KOPT-K1 (cell line): ENCODE measurements around the gene MYH1.

ENCODE experiments used
- H3K27ac ChIP-seq: fragments of 200-600 bp; sonication (generic); 2 replicates; pipeline ENCODE4 v1.5.1; 2016; ENCODE audit warnings: antibody characterized with exemption, mild to moderate bottlenecking, low read depth, low read length; ENCODE audit not compliant: poor library complexity, severe bottlenecking
- H3K36me3 ChIP-seq: fragments of 200-600 bp; sonication (generic); 2 replicates; pipeline ENCODE4 v1.5.1; 2017; ENCODE audit warnings: antibody characterized with exemption, mild to moderate bottlenecking, low read length, moderate library complexity; ENCODE audit not compliant: insufficient read depth
- H3K9me3 ChIP-seq: fragments of 200-600 bp; sonication (generic); 2 replicates; pipeline ENCODE4 v1.5.1; 2017; ENCODE audit warnings: antibody characterized with exemption, low read length, mild to moderate bottlenecking; ENCODE audit not compliant: insufficient read depth, poor library complexity, severe bottlenecking

Gene MYH1

DNA sequence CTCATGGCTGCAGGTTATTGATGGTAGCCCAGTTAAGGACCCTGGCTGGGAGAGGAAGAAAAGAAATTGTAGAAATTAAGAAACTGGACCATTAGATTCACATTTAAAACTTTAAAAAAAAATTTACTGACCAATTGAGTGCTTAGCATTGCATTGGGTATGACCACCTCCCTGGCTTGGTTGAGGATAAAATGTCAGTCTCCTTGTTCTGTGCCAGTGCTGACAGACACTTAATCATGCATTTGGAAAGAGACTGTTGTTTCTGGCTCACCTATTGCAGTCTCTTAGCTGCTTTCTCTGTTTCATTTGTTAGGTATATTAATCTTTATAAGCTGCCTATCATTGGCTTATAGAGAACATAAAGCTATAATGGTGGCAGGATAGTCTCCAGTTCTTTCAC, 1.7 kb downstream of the MYH1 start:
- Histone ChIP-seq H3K9me3 (no peaks in the 10 kb centered on the region), H3K27ac (no peak overlapping the region), H3K36me3 (no peaks in the 10 kb centered on the region)

DNA sequence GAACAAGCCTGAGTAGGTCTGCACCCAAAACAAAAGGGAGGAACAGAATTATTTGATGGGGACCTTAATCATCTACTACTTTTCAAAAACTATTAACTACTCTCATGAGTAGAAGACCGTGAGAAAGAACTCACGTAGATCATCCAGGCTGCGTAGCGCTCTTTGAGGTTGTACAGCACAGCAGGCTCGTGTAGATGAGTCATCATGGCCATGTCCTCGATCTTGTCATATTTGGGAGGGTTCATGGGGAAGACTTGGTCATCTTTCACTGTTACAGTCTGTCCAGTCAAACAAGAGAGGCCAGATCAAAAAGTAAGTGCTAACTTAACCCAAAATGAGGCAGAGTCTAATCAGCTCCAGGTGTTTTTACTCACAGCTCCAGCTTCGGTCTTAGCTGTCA, 2.3 kb downstream of the MYH1 start:
- Histone ChIP-seq H3K36me3 (no peaks in the 10 kb centered on the region), H3K9me3 (no peaks in the 10 kb centered on the region), H3K27ac (no peak overlapping the region)

DNA sequence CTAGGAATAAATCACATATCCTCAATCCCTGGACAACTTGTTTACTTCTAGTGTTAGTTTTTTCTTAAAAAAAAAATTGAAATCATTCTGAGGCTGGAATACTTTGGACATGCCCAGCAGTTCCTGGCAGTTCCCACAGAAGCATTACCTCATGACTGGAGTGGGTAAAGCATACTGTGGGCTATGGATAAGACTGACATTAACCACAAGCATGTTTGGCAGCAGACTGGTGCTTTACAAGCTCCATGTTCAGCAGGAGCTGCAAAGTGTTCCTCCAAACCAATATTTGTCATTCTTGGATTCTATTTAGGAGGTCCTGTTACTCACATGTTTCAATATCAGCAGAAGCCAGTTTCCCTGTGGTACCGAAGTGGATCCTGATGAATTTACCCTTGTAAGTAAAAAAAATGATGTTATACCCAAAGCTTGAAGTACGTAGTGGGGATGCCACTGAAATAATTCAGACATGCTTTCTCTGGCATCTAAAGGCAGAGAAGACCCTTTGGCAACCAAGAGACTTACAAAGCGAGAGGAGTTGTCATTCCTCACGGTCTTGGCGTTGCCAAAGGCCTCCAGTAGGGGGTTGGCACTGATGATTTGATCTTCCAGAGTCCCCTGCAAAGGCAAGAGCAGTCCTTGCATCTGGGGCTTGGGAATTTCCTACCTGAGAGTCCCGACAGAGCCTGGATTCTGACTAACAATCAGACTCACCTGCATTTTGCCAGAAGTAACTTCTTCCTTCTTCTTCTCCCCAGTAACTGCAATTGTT, 4.9 kb downstream of the MYH1 start:
- Histone ChIP-seq H3K9me3 (no peaks in the 10 kb centered on the region), H3K36me3 (no peaks in the 10 kb centered on the region), H3K27ac (no peak overlapping the region)

DNA sequence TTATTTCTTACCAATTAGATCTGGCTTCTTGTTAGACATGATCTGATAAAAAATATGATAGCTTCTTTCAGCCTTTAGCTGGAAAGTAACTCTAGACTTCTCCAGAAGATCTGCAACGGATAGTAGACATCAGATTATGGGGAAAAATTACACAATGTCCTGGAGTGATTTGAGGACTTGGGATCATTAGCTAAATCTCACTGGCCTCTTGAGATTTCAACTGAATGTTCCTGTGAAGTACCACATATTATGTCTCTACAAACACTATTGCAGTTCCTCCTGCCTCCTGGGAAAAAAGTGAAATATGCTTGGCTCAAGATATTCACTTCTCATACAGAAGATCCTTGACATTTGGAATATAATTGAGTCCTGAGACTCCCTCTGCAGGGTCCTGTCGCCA, 5.5 kb downstream of the MYH1 start:
- Histone ChIP-seq H3K9me3 (no peaks in the 10 kb centered on the region), H3K27ac (no peak overlapping the region)

DNA sequence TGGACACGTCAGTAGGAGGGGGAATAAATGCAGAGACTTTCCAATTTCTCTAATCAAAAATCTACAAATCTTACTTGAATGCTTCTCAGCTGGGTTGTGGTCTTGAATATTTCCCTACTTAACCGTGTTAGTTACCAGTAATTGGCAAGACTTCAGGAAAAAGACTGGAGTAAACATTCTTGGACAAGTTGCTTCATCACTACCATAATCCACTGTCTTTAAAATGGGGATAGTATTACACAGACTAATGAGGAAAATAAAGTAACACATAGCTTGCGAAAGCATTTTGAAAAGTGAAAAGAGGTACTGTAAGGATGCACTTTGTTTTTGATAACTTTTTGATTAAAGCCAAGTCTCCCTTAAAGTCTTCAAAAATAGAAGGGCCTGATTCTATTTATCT, 18.4 kb downstream of the MYH1 start:
- Histone ChIP-seq H3K36me3 (no peaks in the 10 kb centered on the region), H3K27ac (no peak overlapping the region), H3K9me3 (no peaks in the 10 kb centered on the region)

More for the DNA sequence above, 5.5 kb downstream of the MYH1 start:
- no peaks in the 10 kb centered on the region for H3K36me3 ChIP-seq

DNA sequence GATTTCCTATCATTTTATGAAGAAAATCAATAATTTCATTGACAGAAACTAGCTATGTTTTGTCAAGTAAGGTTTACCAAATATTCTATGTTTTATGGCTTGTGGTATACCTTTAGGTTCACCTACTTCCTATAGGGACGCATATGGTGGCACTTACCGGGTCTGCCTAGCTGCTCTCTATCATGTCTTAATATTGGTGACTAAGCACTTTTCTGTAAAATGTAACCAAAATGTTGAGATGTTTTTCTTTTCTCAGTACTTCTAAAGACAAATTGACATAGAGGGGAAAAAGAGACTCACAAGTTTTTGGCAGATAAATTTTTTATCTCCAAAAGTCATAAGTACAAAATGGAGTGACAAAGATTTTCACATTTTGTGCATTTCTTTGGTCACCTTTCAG, 26.3 kb downstream of the MYH1 start:
- Histone ChIP-seq H3K36me3 (no peaks in the 10 kb centered on the region), H3K9me3 (peaks cover 19% of the 10 kb centered on the region), H3K27ac (no peak overlapping the region)

DNA sequence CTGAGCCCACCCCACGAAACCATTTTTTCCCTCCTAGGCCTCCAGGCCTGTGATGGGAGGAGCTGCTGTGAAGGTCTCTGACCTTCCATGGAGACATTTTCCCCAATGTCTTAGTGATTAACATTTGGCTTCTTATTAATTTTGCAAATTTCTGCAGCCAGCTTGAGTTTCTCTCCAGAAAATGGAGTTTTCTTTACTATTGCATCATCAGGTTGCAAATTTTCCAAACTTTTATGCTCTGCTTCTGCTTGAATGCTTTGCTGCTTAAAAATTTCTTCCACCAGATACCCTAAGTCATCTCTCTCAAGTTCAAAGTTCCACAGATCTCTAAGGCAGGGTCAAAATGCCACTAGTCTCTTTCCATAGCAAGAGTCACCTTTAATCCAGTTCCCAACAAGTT, 36.1 kb downstream of the MYH1 start:
- Histone ChIP-seq H3K9me3 (peaks cover 12% of the 10 kb centered on the region), H3K36me3 (no peaks in the 10 kb centered on the region), H3K27ac (no peak overlapping the region)

DNA sequence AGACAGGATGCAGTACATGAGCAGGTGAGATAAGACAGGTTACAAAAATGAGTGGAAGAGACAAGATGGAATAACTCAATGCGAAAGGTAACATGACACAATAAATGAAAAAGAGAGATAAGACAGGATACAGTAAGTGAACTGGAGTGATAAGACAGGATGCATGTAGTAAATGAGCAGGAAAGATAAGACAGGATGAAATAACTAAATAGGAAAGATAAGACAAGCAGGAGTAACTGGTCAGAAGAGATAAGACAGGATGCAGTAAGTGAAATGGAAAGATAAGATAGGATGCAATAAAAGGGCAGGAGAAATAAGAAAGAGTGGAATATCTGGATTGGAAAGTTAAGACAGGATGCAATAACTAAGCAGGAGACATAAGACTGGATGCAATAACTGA, 40.6 kb downstream of the MYH1 start:
- Histone ChIP-seq H3K36me3 (no peaks in the 10 kb centered on the region), H3K27ac (no peak overlapping the region), H3K9me3 (peaks cover 12% of the 10 kb centered on the region)

DNA sequence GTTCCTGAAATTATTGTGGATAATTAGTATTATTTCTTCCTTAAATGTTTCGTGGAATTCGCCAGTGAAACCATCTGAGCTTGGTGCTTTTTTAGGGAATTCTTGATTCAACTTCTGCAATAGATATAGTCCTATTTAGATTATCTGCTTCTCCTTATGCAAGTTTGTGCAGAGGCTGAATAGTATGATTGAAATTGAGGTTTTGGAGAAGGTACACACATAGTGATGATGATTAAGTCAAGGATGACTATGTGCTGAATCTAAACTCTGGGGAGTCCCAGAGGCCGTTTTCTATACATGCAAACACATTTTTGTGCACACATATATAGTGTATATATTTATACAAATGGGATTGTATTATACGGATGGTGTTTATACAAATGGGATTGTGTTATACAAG, 43.8 kb downstream of the MYH1 start:
- Histone ChIP-seq H3K36me3 (no peaks in the 10 kb centered on the region), H3K9me3 (no peaks in the 10 kb centered on the region), H3K27ac (no peak overlapping the region)

DNA sequence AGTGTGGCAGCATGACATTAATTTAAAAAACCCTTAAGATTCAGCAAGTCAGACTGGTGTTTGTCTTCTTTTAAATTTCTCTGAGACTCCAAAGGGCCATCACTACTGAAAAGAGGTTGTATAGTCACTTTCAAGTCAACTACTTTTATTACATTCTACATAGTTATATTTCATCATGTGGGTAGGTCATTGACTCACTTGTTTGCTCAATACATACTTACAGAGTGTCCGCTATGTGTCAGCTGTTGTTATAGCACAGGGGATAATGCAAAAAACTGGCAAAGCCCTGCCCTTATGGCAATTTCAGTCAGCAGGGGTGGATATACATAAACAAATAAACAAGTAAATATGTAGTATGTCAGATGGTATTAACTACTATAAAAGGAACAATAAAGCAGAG, 46.5 kb downstream of the MYH1 start:
- Histone ChIP-seq H3K36me3 (no peaks in the 10 kb centered on the region), H3K27ac (no peak overlapping the region), H3K9me3 (no peaks in the 10 kb centered on the region)

DNA sequence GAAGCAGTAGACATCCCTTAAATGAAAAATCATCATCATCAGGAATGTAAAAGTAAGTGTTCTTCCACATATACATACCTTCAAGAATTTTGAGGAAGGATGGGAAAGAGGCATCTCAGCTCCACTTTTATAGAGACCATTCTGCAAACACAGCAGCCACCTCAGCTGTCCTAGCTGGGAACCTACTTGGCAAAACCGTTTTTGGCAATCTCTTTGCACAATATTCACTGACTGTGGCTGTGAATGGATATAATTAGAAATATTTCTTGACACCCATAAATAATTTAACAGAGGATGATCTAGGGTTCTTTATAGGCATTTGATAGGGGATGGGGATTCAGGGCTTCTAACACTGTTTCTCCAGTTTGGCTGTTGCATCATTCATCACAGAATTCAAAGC, 48.9 kb downstream of the MYH1 start, which contains the start of gene MYH4:
TSS of gene MYH4 (minus strand) at position 101 of the 400 bp plus-strand sequence. CDS start 2,814 bp downstream, outside the sequence.
- Histone ChIP-seq H3K9me3 (no peaks in the 10 kb centered on the region), H3K27ac (no peak within 1 kb of the TSS), H3K36me3 (no peaks in the 10 kb centered on the region)

DNA sequence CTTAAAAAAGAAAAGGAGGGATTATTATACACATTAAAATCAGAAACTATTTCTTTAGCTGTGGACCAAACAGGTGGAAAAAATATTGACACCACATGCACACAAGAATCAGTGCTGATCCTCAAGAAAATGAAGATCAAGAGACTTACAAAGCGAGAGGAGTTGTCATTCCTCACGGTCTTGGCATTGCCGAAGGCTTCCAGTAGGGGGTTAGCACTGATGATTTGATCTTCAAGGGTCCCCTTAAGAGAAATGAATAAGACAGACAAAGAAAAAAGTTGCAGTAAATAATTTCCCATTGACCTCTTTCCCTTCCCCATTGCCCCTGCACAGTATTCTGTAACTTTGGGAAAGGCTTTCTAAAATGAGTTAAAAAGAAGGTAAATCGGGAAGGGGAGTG, 54.9 kb downstream of the MYH1 start:
- H3K27ac ChIP-seq = no peak overlapping the region
- no peaks in the 10 kb centered on the region for H3K36me3 ChIP-seq
- H3K9me3 ChIP-seq = no peaks in the 10 kb centered on the region

DNA sequence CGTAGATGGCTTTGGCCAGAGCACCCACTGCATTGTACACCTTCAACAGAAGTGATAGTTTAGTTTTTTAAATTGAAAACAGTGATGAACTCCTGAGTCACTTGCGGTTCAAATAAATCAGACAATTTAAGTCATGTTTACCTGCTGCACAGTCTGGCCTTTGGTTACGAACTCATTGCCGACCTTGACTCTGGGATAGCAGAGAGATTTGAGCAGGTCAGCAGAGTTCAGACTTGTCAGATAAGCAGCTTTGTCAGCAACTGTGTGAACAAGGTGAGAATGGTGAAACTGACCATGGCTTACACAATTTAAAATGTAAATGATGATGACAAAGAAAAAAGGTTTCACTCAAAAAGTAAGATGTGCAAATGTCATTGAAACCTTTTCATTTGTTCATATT, 58.3 kb downstream of the MYH1 start:
- H3K9me3 ChIP-seq = no peaks in the 10 kb centered on the region
- no peak overlapping the region for H3K27ac ChIP-seq
- no peaks in the 10 kb centered on the region for H3K36me3 ChIP-seq

DNA sequence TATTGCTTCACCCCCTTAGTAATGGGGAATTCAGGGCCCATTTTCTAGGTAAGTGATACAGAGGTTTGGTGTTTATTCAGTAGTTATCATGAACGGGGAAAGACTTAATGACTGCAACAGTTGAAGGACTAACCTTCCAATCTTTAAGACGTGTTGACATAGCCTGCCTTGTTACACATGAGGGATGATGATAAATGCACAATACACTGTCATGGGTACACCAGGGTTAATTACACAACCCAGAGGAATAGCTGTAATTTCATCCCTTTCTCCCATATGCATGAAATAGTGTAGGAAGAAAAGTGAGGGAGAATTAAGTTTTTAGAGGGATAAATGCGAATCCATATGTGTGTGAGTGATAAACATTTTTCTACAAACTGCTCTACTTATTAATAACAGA, 59.6 kb downstream of the MYH1 start:
- H3K27ac ChIP-seq = no peak overlapping the region
- H3K9me3 ChIP-seq = no peaks in the 10 kb centered on the region
- H3K36me3 ChIP-seq = no peaks in the 10 kb centered on the region

DNA sequence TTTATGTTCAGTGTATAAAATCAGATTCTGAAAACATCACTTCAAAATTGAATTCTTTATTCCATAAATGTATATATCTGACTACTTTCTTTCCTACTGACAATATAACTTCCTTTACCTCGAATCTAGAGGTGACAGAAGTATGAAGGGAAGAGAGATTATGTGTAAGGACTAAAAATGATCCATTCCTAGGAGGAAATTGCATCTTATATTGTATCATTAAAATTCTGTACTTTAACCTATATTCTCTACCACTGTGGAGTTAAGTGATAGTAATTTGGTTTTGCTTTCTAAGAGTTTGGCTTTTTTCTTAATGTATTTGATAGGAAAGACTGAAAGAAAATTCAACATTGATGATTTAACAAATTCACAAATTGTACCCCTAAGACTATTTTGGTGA, 60.4 kb downstream of the MYH1 start:
- no peaks in the 10 kb centered on the region for H3K9me3 ChIP-seq
- no peaks in the 10 kb centered on the region for H3K36me3 ChIP-seq
- H3K27ac ChIP-seq = no peak overlapping the region
